NCI-H774 (cell line): ENCODE measurements around the gene TOR4A.

Source experiments
- DNase-seq: peaks from one replicate; lab custom pipeline; 2025; lab: John Stamatoyannopoulos, UW

The TOR4A gene

GRCh38 chr9:137272241-137273094, 5.1 kb upstream of the TOR4A start:
- no peak for DNase-seq

GRCh38 chr9:137273095-137273490, 4.4 kb upstream of the TOR4A start:
- no peak for DNase-seq

- DNase-seq = no peak
Measured at GRCh38 chr9:137273611-137274320, 3.8 kb upstream of the TOR4A start.

GRCh38 chr9:137275203-137275587, 2.3 kb upstream of the TOR4A start:
- DNase-seq = no peak

- DNase-seq = no peak
Measured at GRCh38 chr9:137275588-137276472, 1.7 kb upstream of the TOR4A start.

GRCh38 chr9:137276473-137277328, 825 bp upstream of the TOR4A start:
- no peak for DNase-seq

- no peak for DNase-seq
Measured at GRCh38 chr9:137278061-137278701, 655 bp downstream of the TOR4A start.

GRCh38 chr9:137278721-137279711, 1.5 kb downstream of the TOR4A start:
- DNase-seq = no peak

GRCh38 chr9:137279741-137280473, 2.4 kb downstream of the TOR4A start:
- no peak for DNase-seq

- no peak for DNase-seq
Measured at GRCh38 chr9:137280474-137281344, 3.2 kb downstream of the TOR4A start.

- DNase-seq = no peak
Measured at GRCh38 chr9:137281345-137282116, 4.0 kb downstream of the TOR4A start.

GRCh38 chr9:137286975-137287383, 9.5 kb downstream of the TOR4A start:
- peak; percentile 56 for DNase-seq

GRCh38 chr9:137293094-137293481, 15.6 kb downstream of the TOR4A start:
- no peak for DNase-seq

GRCh38 chr9:137293482-137294090, 16.1 kb downstream of the TOR4A start:
- no peak for DNase-seq

GRCh38 chr9:137294091-137294680, 16.7 kb downstream of the TOR4A start:
- peak; percentile 79 for DNase-seq

- no peak for DNase-seq
Measured at GRCh38 chr9:137294681-137295237, 17.2 kb downstream of the TOR4A start.
